ENCODE measurements around the gene CD59. TPM values are rescaled to one million over a fixed set of nuclear protein-coding genes. Genes with fewer than 3 reads are reported as not detected.

The CD59 gene
- total RNA-seq, 4 donors from 2014 or later, result 476 to 717 (median 695) TPM

- peak overlapping the region in 2 of 4 donors; percentile 6 to 15 for H3K4me3 ChIP-seq
- intact Hi-C loops (cut with DNase I; ENCODE audit: low total_unique reads), result loop anchor here (2.0 kb wide), 1 partner anchor 19 kb away; no protein-coding TSS in a partner anchor
- ATAC-seq (peak; percentile 12 to 20), DNase-seq (no peak)
- H3K4me1 ChIP-seq, result peaks cover 88 to 94% of the 10 kb centered on the region in 2 donors
- H3K27me3 ChIP-seq, result no peaks in the 10 kb centered on the region
- H3K27ac ChIP-seq, result peak overlapping the region; percentile 92 to 99 (median 92)
- in situ Hi-C loops (cut with MboI; ENCODE audit: low sequenced_read_pairs in 4 of 4), result no loop called here
- TF ChIP-seq POLR2A (IDR thresholded peaks at IDR 0.05), result no peak
- TF ChIP-seq, protein P1, sequence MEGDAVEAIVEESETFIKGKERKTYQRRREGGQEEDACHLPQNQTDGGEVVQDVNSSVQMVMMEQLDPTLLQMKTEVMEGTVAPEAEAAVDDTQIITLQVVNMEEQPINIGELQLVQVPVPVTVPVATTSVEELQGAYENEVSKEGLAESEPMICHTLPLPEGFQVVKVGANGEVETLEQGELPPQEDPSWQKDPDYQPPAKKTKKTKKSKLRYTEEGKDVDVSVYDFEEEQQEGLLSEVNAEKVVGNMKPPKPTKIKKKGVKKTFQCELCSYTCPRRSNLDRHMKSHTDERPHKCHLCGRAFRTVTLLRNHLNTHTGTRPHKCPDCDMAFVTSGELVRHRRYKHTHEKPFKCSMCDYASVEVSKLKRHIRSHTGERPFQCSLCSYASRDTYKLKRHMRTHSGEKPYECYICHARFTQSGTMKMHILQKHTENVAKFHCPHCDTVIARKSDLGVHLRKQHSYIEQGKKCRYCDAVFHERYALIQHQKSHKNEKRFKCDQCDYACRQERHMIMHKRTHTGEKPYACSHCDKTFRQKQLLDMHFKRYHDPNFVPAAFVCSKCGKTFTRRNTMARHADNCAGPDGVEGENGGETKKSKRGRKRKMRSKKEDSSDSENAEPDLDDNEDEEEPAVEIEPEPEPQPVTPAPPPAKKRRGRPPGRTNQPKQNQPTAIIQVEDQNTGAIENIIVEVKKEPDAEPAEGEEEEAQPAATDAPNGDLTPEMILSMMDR (IDR thresholded peaks at IDR 0.05 in 4 of 5, conservative IDR thresholded peaks at IDR 0.05 in 1 of 5), result no peak
- H3K9me3 ChIP-seq, result no peaks in the 10 kb centered on the region
- H3K36me3 ChIP-seq, result peaks cover 0 to 14% of the 10 kb centered on the region in 2 donors
These were observed 12.9 kb downstream of the CD59 start for GRCh38 chr11:33723238-33723881.

DNA sequence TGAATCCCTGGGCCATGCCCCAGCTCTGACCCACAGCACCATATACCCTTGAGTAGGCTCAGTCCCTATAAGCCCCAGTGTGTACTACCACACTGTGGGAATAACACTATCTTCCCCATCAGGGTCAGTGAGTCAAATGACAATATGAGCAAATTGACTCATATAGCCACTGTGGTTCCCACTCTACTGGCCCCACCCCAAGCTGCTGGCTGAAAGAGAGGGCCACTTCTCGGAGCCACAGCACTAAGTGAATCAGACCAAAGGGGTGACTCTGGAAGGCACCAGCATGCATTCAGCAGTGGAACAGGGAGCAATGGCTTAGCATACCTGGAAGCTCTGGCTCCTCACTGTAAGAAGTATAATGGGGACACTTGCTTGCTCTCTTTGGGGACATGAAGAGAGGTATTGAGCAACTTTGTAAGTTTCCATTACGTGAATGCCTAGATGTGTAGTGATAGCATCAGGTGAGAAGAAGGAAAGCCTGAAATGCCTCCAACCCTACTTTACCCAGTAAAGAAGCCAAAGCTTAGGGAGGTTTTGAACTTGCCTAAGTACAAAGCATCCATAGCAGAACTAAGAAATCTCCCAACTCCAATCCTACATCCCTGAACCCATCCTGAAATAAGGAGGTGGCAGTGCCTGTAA lies 13.5 kb downstream of the CD59 start:
- Histone ChIP-seq H3K9me3 (no peaks in the 10 kb centered on the region), H3K27ac (peak overlapping the region; percentile 92 to 99 (median 92)), H3K4me3 (peak overlapping the region in 2 of 4 donors; percentile 2 to 21), H3K4me1 (peaks cover 94 to 98% of the 10 kb centered on the region in 2 donors), H3K27me3 (no peaks in the 10 kb centered on the region), H3K36me3 (peaks cover 0 to 17% of the 10 kb centered on the region in 2 donors)
- TF ChIP-seq POLR2A (IDR thresholded peaks at IDR 0.05), result no peak
- TF ChIP-seq, protein P1 (IDR thresholded peaks at IDR 0.05 in 4 of 5, conservative IDR thresholded peaks at IDR 0.05 in 1 of 5), result no peak
- intact Hi-C loops (cut with DNase I; ENCODE audit: low total_unique reads) (loop anchor here (2.0 kb wide), 1 partner anchor 18 kb away; no protein-coding TSS in a partner anchor), in situ Hi-C loops (cut with MboI; ENCODE audit: low sequenced_read_pairs in 4 of 4) (no loop called here)
- no peak for DNase-seq
- peak; percentile 4 to 13 for ATAC-seq

- in situ Hi-C loops (cut with MboI; ENCODE audit: low sequenced_read_pairs in 4 of 4), result no loop called here
- peak overlapping the region; percentile 92 to 99 (median 92) for H3K27ac ChIP-seq
- ATAC-seq, result peak; percentile 49 to 78
- no peak for TF ChIP-seq POLR2A (IDR thresholded peaks at IDR 0.05)
- TF ChIP-seq, protein P1 (IDR thresholded peaks at IDR 0.05 in 4 of 5, conservative IDR thresholded peaks at IDR 0.05 in 1 of 5), result no peak
- DNase-seq, result peak; percentile 79 to 93
- no peaks in the 10 kb centered on the region for H3K9me3 ChIP-seq
- no peaks in the 10 kb centered on the region for H3K27me3 ChIP-seq
- peak overlapping the region in 2 of 4 donors; percentile 7 to 21 for H3K4me3 ChIP-seq
- H3K36me3 ChIP-seq, result peaks cover 0 to 24% of the 10 kb centered on the region in 2 donors
- peaks cover 99 to 100% of the 10 kb centered on the region in 2 donors for H3K4me1 ChIP-seq
- intact Hi-C loops (cut with DNase I; ENCODE audit: low total_unique reads), result loop anchor here (2.0 kb wide), 1 partner anchor 17 kb away; no protein-coding TSS in a partner anchor
These were observed 14.2 kb downstream of the CD59 start for GRCh38 chr11:33721984-33722383.

DNA sequence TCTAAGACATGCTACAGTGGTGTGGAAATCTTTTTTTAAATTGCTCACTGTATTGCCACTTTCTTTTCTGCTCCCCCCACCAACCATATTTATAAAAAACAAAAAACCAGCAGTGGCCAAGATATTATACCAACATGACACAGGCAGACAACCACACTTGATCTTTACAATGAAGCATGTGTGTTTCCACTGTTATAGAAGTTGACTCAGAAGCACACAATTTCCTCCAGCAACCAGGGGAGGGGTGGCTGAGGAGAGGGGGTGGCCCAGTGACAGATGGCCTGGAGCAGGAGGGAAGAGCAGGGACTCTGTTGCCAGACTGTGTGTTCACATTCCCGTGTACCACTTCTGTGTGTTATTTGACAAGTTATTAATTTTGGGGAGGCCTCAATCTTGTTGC lies 14.8 kb downstream of the CD59 start:
- no peak for TF ChIP-seq POLR2A (IDR thresholded peaks at IDR 0.05)
- TF ChIP-seq, protein P1 (IDR thresholded peaks at IDR 0.05 in 4 of 5, conservative IDR thresholded peaks at IDR 0.05 in 1 of 5), result no peak

More for the DNA sequence above, 14.8 kb downstream of the CD59 start:
- intact Hi-C loops (cut with DNase I; ENCODE audit: low total_unique reads), result no loop called here
- peaks cover 0 to 30% of the 10 kb centered on the region in 2 donors for H3K36me3 ChIP-seq
- H3K9me3 ChIP-seq, result no peaks in the 10 kb centered on the region
- H3K4me1 ChIP-seq, result peaks cover 99 to 100% of the 10 kb centered on the region in 2 donors
- DNase-seq (peak; percentile 75 to 87), ATAC-seq (peak; percentile 61 to 65)
- in situ Hi-C loops (cut with MboI; ENCODE audit: low sequenced_read_pairs in 4 of 4), result no loop called here
- H3K27me3 ChIP-seq, result no peaks in the 10 kb centered on the region
- H3K4me3 ChIP-seq, result peak overlapping the region in 1 of 4 donors; percentile 7
- H3K27ac ChIP-seq, result peak overlapping the region; percentile 92 to 99 (median 92)
